RWPE1 (cell line): ENCODE measurements around the gene EPB41L2.

Experiments
- CTCF ChIA-PET: fragments of 350-600 bp; sonication (Branson Sonifier 250); formaldehyde crosslinking; extraction: SDS; loops from one replicate; lab custom pipeline; 2021; lab: Yijun Ruan, JAX
- POLR2A ChIA-PET: fragments of 400-600 bp; formaldehyde crosslinking; extraction: SDS; loops from one replicate; lab custom pipeline; 2020; ENCODE audit warnings: antibody characterized with exemption; ENCODE audit not compliant: low non-redundant PET; lab: Yijun Ruan, JAX
- DNase-seq: peaks from one replicate; pipeline ENCODE4 v3.0.0; 2012; ENCODE audit warnings: low spot score
- H3K27ac ChIP-seq: fragments of 450-650 bp; 2 replicates; pipeline ENCODE4 v1.5.1; 2017
- CTCF ChIP-seq: fragments of 450-650 bp; conservative IDR thresholded peaks from 2 replicates; pipeline ENCODE4 v1.5.1; 2017; ENCODE audit warnings: low read depth, mild to moderate bottlenecking

EPB41L2 gene

GRCh38 chr6:131035582-131035981 lies 27.5 kb downstream of the EPB41L2 start:
- ChIA-PET POLR2A (no interaction called here), CTCF (no interaction called here)
- no peak for DNase-seq
- no peak overlapping the region for H3K27ac ChIP-seq
- TF ChIP-seq CTCF, result no peak

GRCh38 chr6:131033631-131034030 lies 29.4 kb downstream of the EPB41L2 start:
- DNase-seq, result no peak
- POLR2A ChIA-PET, result no interaction called here
- no peak for TF ChIP-seq CTCF
- no peak overlapping the region for H3K27ac ChIP-seq
- CTCF ChIA-PET, result no interaction called here

DNA sequence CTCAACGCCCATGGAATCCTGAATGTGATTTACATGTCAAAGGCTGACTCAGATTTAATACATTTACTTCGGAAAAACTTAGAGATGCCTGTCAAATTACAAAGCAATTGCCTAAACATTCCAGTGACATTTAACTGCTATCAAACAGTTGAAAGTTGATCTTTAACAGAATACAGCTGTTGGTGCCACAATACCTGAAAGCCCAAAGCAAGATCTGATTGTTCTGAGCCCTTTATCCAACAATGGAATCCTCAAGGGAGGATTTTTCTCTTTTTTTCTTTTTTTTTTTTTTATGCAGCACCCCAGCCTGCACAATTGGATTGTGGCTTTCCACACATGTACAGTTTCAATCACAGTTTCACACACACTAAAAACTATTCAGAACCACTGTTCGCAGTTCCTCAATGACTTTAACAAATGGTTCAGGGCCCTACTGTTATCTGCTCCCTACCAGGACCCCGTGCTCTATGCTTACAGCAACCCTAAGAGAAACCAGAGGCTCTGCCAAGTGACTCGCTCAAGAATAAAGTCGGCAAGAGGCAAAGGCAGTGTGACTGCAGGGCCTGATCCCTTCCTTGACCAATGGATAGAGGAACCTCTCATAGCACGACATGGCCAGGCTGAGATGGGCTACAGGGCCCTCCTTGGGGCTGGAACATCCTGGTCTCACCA lies 33.3 kb downstream of the EPB41L2 start:
- DNase-seq, result peak; percentile 18
- H3K27ac ChIP-seq, result no peak overlapping the region
- ChIA-PET CTCF (interaction anchor here (0.6 to 1.8 kb wide), 3 partner anchors 9 to 144 kb away, joined by 3 to 5 read pairs (median 5); no protein-coding TSS in a partner anchor), POLR2A (no interaction called here)
- no peak for TF ChIP-seq CTCF

GRCh38 chr6:131027326-131027725 lies 35.7 kb downstream of the EPB41L2 start:
- TF ChIP-seq CTCF, result no peak
- no peak for DNase-seq
- POLR2A ChIA-PET, result no interaction called here
- H3K27ac ChIP-seq, result no peak overlapping the region
- CTCF ChIA-PET, result no interaction called here

GRCh38 chr6:131026243-131026642 lies 36.8 kb downstream of the EPB41L2 start:
- CTCF ChIA-PET, result no interaction called here
- H3K27ac ChIP-seq, result no peak overlapping the region
- no peak for DNase-seq
- TF ChIP-seq CTCF, result no peak
- POLR2A ChIA-PET, result no interaction called here

- POLR2A ChIA-PET, result no interaction called here
- no peak for TF ChIP-seq CTCF
- CTCF ChIA-PET, result no interaction called here
- no peak for DNase-seq
- H3K27ac ChIP-seq, result no peak overlapping the region
These were observed 38.5 kb downstream of the EPB41L2 start for GRCh38 chr6:131024565-131024964.
